ENCODE measurements around the gene NIPSNAP2.

DNA sequence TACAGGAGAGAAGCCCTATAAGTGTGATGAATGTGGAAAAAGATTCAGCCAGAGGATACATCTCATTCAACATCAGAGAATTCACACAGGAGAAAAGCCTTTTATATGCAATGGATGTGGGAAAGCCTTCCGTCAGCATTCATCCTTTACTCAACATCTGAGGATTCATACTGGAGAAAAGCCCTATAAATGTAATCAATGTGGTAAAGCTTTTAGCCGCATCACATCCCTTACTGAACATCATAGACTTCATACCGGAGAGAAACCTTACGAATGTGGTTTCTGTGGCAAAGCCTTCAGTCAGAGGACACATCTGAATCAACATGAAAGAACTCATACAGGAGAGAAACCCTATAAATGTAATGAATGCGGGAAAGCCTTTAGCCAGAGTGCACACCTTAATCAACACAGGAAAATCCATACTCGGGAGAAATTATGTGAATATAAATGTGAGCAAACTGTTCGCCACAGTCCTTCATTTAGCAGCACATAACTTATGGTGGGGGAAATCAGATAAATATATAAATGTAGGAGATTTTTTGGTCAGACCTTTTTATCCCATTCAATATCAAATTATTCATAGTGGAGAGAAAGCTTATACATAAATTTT, 24.8 kb upstream of the NIPSNAP2 start:
- TF ChIP-seq, protein P1, sequence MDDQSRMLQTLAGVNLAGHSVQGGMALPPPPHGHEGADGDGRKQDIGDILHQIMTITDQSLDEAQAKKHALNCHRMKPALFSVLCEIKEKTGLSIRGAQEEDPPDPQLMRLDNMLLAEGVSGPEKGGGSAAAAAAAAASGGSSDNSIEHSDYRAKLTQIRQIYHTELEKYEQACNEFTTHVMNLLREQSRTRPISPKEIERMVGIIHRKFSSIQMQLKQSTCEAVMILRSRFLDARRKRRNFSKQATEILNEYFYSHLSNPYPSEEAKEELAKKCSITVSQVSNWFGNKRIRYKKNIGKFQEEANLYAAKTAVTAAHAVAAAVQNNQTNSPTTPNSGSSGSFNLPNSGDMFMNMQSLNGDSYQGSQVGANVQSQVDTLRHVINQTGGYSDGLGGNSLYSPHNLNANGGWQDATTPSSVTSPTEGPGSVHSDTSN (CRISPR knock-in tag; IDR thresholded peaks at IDR 0.05; ENCODE audit: borderline replicate concordance) = no peak
- TF ChIP-seq JUND (CRISPR knock-in tag; IDR thresholded peaks at IDR 0.05) (no peak), ZNF75D (CRISPR knock-in tag; IDR thresholded peaks at IDR 0.05; ENCODE audit: borderline replicate concordance) (no peak), NR1H2 (CRISPR knock-in tag; IDR thresholded peaks at IDR 0.05; ENCODE audit: borderline replicate concordance, low read depth) (no peak), SIX1 (CRISPR knock-in tag; IDR thresholded peaks at IDR 0.05; ENCODE audit: borderline replicate concordance) (no peak), ZNF138 (CRISPR knock-in tag; IDR thresholded peaks at IDR 0.05; ENCODE audit: low read depth) (no peak), ZNF350 (CRISPR knock-in tag; IDR thresholded peaks at IDR 0.05; ENCODE audit: borderline replicate concordance, low read depth) (no peak)
- TF ChIP-seq, protein P2, sequence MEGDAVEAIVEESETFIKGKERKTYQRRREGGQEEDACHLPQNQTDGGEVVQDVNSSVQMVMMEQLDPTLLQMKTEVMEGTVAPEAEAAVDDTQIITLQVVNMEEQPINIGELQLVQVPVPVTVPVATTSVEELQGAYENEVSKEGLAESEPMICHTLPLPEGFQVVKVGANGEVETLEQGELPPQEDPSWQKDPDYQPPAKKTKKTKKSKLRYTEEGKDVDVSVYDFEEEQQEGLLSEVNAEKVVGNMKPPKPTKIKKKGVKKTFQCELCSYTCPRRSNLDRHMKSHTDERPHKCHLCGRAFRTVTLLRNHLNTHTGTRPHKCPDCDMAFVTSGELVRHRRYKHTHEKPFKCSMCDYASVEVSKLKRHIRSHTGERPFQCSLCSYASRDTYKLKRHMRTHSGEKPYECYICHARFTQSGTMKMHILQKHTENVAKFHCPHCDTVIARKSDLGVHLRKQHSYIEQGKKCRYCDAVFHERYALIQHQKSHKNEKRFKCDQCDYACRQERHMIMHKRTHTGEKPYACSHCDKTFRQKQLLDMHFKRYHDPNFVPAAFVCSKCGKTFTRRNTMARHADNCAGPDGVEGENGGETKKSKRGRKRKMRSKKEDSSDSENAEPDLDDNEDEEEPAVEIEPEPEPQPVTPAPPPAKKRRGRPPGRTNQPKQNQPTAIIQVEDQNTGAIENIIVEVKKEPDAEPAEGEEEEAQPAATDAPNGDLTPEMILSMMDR (CRISPR knock-in tag; IDR thresholded peaks at IDR 0.05) = no peak
- TF ChIP-seq, protein P3, sequence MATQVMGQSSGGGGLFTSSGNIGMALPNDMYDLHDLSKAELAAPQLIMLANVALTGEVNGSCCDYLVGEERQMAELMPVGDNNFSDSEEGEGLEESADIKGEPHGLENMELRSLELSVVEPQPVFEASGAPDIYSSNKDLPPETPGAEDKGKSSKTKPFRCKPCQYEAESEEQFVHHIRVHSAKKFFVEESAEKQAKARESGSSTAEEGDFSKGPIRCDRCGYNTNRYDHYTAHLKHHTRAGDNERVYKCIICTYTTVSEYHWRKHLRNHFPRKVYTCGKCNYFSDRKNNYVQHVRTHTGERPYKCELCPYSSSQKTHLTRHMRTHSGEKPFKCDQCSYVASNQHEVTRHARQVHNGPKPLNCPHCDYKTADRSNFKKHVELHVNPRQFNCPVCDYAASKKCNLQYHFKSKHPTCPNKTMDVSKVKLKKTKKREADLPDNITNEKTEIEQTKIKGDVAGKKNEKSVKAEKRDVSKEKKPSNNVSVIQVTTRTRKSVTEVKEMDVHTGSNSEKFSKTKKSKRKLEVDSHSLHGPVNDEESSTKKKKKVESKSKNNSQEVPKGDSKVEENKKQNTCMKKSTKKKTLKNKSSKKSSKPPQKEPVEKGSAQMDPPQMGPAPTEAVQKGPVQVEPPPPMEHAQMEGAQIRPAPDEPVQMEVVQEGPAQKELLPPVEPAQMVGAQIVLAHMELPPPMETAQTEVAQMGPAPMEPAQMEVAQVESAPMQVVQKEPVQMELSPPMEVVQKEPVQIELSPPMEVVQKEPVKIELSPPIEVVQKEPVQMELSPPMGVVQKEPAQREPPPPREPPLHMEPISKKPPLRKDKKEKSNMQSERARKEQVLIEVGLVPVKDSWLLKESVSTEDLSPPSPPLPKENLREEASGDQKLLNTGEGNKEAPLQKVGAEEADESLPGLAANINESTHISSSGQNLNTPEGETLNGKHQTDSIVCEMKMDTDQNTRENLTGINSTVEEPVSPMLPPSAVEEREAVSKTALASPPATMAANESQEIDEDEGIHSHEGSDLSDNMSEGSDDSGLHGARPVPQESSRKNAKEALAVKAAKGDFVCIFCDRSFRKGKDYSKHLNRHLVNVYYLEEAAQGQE (IDR thresholded peaks at IDR 0.05; ENCODE audit: borderline replicate concordance in 1 of 2, low read depth in 1 of 2, low read length in 2 of 2) = no peak
- TF ChIP-seq, protein P4, sequence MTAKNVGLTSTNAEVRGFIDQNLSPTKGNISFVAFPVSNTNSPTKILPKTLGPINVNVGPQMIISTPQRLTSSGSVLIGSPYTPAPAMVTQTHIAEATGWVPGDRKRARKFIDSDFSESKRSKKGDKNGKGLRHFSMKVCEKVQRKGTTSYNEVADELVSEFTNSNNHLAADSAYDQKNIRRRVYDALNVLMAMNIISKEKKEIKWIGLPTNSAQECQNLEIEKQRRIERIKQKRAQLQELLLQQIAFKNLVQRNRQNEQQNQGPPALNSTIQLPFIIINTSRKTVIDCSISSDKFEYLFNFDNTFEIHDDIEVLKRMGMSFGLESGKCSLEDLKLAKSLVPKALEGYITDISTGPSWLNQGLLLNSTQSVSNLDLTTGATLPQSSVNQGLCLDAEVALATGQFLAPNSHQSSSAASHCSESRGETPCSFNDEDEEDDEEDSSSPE (CRISPR knock-in tag; IDR thresholded peaks at IDR 0.05) = no peak
- TF ChIP-seq, protein P5, sequence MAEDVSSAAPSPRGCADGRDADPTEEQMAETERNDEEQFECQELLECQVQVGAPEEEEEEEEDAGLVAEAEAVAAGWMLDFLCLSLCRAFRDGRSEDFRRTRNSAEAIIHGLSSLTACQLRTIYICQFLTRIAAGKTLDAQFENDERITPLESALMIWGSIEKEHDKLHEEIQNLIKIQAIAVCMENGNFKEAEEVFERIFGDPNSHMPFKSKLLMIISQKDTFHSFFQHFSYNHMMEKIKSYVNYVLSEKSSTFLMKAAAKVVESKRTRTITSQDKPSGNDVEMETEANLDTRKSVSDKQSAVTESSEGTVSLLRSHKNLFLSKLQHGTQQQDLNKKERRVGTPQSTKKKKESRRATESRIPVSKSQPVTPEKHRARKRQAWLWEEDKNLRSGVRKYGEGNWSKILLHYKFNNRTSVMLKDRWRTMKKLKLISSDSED (CRISPR knock-in tag; IDR thresholded peaks at IDR 0.05) = no peak
